GM18873 (cell line): ENCODE results near the gene GBA3.

Experiments
- ATAC-seq: cut with Tn5 transposase; IDR thresholded peaks from one replicate; pipeline ENCODE4 v1.9.1; 2021; ENCODE audit warnings: mild to moderate bottlenecking, moderate library complexity, moderate number of reproducible peaks; ENCODE audit not compliant: unreplicated experiment, low FRiP score

Gene GBA3

DNA sequence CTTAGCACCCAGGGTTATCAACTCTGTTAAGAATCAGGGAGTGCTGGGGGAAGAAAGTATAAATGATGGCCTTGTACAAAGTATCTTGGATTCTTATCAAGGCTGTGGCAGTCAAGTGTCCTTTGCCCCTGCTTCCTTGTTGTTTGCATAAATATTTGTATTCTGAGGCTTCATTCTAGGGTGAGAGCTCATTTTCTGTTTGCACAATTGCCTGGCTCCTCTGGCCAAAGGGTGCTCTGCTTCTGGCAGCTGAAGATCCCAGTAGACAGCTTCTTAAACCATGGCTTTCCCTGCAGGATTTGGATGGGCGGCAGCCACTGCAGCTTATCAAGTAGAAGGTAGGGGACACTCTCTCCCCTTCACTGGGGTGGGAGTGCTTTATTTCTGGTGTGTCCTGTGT lies at the start of gene GBA3:
TSS of gene GBA3 (plus strand) at position 202 of the 400 bp plus-strand sequence.
- no peak for ATAC-seq

DNA sequence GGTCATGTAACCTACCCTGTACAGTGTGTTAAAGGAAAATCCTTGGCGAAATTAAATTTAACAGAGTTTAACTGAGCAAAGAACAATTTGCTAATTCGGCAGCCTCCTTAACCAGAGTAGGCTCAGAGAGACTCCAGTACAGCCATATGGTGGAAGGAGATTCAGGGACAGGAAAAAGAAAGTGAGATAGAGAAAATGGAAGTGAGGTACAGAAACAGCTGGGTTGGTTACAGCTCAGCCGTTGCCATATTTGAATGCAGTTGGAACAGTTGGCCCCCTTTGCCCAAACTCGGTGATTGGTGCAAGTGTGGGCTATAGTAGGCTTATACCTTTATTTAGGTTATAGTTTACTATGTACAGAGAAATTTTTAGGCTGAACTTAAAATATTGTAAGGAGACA lies 48.8 kb upstream of the GBA3 start:
- ATAC-seq: no peak

DNA sequence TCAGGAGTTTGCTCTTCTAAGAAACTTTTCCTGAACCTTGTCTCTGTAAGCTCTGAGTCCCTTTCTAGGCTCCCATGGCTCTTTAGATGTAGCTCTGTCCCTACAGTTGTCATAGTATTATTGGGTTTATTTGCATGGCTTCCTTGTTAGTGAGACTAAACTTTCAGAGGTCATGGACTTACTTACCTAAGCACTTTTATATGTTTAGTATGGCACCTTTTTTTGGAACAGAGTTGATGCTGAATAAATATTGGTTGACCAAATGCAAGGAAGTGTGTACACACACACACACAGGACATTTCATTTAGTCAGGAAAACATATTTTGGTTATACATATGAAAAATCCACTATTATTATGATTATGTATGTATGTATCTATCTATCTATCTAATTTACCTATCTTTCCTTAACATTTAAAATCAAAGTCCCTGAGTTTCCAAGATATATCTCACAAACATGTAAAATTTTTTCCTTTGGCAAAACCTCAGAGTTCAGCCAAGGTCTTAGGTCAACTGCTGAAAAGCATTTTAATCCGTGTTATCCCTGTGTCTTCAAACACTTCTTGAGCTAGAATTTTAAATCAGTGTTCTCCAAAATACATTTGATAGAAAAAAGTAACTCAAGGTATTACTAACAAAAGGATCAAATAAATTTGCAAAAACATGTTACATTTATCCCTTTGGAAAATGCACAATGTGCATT lies 47.1 kb upstream of the GBA3 start:
- ATAC-seq: no peak

DNA sequence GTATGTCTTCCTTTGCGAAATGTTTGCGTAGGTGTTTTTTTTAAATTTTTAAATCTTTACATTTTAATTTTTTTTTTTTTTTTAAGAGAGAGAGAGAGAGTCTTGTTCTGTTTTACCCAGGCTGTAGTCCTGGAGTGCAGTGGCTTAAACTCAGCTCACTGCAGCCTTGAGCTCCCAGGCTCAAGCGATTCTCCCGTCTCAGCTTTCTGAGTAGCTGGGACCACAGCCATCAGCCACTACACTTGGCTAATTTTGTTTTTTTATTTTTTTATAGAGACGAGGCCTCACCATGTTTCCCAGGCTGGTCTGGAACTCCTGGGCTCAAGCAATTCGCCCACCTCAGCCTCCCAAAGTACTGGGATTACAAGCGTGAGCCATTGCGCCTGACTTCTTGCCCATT lies 43.7 kb upstream of the GBA3 start:
- ATAC-seq: no peak

DNA sequence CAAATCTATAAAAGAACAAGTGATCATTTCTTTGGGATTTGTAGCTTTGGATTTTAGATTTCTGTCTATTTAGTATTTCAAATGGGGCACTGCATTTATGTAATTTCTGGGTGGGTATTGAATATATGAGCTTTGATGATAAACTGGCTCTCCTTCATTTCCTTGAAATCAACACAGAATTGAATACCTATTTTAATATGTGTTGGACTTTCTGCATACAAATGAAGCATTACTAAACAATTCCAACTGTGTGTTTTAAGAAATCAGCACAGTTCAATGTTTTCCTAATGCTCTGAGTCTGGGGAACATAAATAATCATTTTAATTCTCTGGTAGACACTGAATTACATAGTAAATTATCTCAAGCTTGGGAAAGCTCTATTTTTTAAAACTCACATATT lies 42.0 kb upstream of the GBA3 start:
- no peak for ATAC-seq

DNA sequence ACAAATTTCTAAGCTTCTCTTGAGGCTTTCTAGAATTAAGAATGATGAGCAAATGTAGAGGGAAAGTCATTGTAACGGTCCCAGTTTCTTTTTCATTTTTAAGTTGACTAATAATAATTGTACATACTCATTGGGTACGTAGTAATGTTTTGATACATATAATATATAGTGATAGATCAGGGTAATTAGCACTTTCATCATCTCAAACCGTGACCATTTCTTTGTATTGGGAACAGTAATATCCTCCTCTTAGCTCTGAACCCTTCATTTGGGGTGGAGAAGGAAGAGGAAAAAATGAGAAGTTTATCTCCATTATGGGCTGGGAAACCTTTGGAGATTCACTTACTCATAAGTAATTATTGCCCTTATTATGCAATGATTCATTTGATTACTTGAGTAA lies 39.0 kb upstream of the GBA3 start:
- no peak for ATAC-seq

DNA sequence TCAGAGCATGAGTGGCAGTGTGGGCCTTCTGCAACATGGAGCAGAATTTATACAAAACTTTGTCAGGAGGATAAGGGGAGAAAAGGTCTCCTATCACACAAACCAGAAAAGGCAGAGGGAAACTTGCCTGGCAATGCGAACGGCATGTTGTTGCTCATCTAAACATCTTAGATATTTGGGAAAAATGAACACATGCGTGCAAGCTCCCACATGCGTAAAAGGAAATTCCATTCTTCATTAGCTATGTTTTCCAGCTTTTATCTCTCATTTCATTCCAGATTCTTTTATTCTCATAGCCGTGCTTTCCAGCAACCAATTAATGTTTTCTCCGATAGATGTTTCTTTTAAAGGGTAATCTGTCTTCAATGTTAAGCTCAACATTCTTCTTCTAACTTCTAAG lies 31.3 kb upstream of the GBA3 start:
- no peak for ATAC-seq

DNA sequence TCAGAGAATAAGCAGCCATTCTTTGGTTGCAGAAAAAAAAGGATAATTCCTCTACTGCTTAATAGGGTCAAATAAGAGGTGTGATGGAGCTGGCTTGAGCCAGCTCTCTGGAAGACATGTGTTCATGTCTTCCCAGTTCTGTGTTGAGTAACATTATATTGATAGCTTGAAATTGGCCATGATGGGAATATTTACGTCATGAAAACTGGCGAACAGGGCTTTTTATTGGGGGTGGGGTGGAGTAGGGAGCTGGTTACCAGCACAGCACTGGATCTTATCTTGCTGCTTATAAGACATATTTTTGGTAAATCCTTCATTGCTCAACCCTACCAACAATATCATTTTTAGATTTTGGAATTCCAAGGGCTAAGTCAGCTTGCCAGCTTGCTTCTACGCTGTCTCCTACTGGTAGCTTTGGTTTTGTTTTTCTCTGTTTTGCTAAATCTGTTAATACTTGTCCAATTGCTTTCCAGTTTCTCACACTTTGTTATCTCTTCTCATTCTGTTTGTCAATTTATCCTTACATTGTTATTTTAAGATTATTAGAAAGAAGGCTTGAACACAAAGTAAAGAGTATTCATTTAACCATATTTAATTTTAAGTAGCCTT lies 25.3 kb upstream of the GBA3 start:
- no peak for ATAC-seq

DNA sequence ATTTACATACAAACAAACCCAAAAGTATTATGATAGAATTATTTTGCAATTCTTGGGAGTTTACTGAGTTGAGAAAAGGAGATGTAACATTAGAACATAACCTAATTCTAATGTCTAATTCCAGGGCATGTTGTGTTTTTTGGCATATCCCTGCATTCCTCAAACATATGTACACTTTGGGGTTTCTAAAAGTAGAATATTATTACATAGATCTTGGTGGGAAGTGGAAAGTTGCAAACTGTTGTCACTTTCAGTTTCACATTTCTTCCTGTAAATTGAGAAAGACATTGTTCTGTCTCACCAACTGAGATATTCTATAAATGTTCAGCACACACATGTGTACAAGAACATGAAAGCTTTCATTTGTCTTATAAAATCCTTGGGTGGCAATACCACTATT lies 24.4 kb upstream of the GBA3 start:
- no peak for ATAC-seq

DNA sequence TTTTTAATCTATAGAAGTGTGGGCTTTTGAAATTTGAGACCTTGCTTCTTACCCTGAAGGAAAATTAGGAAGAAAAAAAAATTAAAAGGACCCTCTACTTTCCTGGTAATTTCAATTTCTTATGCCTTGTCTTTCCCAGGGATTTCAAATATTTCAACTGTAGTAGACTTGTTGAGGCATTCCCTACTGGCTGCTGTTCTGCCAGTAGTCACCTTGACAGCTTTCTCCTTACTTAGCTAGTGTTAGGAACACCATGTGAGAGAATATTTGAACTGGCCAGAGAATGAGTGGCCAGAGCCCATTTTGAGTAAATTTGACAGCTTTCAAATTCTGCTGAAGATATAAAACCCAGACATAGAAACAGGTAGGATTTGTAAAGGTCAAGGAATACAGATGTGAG lies 24.0 kb upstream of the GBA3 start:
- no peak for ATAC-seq

DNA sequence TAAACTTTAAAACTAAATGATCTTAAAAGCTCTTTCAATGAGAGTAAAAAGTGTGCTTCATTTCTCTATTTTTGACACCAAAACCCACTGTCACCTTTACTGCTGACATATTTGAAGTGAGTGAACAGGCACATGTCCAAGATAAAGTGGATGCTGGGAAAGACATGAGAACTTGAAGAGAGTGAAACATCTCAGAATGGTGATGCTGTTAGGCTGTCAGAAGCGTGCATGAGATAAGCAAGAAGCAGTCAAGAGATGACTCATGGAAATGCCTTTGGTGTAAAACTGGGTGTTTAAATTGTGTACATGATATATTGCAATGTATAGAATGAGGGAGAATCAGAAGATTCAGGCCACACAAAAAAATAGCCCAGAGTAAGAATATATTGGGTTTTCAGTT lies 21.8 kb upstream of the GBA3 start:
- ATAC-seq: no peak

DNA sequence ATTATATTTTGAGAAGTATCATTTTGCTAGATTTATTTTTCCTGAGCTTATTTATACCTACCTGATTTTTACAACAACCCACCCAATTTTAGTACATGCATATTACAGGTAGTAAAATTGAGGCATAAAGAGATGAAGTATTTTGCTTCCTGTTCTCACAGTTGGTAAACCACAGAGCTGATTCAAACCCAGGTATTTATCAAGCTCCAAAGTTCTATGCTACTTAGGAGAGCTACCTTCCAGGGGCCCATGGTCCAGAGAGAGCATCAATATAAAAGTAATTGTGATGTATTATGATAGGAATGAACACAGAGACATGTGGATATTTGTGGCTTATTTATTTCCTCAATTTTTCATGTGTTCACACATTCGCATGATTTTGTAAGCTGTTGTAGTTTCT lies 20.2 kb upstream of the GBA3 start:
- no peak for ATAC-seq

DNA sequence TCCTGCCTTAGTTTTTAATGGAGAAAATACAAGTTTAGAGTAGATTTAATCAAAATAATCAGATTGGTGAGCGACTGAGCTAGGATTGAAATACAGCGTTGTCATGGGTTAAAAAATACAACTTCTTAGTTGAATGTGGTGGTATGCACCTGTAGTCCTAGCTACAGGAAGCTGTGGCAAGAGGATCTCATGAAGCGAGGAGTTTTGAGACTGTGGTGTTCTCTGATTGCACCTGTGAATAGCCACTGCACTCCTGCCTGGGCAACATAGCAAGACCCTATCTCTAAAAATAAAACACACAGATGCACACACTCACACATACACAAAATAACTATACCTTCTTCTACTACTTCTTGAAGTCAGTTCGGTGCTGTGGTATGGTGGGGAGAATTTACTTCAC lies 19.8 kb upstream of the GBA3 start:
- no peak for ATAC-seq

DNA sequence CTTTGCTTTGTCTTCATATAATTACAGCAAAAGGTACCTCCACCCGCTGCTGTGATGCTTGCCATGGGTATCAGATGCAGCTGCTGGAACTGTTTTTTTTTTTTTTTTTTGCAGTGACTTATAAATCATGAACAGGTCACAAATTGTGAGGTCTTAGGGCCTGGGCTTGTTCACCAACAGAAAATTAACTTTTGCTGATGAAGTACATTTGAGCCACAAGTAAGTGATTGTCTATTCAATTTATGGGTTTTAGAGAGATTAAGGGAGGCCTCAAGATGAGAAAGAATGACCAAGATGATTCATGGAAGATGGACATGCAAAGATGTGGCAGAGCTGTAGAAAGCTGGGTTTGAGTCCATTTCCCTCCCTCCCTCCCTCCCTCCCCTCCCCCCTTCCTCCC lies 18.0 kb upstream of the GBA3 start:
- no peak for ATAC-seq

DNA sequence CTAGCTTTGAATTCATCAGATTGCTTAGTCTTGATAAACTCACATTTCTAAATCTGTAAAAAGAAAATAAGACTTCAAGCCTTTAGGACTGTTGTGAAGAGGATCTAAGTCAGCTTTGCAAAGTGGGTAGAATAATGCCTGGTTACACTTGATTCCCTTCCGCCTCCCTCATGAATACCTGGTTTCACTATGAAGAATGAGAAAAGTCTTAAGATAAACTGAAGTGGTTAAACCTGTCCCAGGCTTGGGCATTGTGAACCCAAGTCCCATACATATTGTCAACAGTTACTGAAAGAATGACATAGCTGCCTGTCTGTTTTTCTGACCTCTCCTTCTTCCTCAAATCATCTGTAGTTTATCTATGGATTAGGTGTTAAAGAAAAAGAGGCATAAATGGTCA lies 16.7 kb upstream of the GBA3 start:
- no peak for ATAC-seq

DNA sequence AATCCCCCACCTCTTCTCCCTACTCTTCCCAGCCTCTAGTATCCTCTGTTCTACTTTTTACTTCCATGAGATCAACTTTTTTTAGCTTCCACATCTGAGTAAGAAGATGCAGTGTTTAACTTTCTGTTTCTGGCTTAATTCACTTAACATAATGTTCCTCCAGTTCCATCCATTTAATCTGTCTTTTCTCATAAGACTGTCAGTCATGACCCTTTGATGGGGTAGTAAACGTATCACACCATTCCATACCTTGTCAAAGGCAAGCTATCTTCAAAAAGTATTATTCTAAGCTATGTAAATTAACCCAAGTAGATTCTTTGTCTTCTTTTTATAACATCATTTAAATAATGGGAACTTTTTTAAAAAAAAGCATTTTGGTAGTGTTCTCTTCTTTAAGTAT lies 15.0 kb upstream of the GBA3 start:
- ATAC-seq: no peak

DNA sequence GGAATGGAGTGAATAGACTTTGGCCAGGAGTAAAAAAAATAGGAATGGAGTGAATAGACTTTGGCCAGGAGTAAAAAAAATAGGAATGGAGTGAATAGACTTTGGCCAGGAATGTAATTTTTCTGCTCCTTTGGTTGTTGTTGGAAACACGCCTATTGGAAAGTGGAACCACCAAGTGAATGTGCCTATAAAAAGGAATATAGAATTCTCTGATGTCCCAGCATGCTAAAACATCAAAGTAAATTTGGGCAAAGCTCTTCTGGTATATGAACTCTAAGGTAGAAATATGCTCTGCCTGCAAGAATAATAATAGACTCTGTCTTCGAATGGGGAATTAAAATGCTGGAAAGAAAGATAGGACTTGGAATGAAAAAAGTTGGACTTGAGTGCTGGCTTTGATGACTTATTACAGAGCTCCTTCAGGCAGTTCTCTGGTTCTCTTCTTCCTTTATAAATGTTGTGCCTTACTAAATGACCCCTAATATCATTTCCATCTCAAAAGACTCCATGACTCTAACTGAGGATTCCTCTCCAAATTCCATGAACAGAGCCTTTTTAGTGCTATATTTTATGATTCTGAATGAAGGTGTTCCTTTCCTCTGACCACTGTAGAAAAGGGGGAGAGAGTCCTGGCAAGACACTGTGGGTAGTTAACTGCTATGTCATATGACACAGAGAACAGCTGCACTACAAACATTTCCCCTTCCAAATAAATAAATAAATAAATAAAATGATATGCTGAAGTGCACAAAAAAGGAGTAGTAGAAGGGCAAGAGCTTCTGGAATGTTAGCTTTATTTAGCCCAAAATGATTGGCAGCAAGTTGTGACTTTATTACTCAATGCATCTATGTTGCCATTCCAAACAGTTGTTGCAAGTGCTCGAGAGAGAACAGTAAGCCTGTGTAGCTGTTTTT lies 13.5 kb upstream of the GBA3 start:
- ATAC-seq: no peak

DNA sequence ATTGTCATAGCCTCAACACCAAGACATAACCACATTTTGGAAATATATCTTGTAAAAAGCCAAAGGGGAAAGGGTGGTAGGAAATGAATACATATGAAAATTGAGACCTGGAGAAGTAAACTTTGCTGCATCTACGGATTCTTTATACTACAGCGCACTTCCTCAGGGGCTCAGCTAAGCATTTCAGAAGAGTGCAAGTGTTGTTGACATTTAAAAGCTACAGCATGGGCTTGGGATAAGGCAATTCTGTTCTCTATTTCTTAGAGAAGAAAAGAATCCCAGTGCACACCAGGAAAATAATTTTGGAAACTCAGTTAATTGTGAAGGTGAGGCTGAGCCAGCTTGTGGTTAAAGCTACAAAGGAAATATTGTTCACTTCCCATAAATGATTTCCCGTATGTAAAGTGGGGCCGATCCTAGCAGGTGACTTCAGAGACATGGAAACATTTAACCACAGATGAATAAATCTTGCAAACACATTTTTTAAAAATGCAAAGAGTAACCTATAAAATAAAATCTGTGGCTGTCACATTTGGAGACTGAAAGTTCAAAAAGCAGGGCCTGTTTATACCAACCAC lies 12.6 kb upstream of the GBA3 start:
- ATAC-seq: no peak

DNA sequence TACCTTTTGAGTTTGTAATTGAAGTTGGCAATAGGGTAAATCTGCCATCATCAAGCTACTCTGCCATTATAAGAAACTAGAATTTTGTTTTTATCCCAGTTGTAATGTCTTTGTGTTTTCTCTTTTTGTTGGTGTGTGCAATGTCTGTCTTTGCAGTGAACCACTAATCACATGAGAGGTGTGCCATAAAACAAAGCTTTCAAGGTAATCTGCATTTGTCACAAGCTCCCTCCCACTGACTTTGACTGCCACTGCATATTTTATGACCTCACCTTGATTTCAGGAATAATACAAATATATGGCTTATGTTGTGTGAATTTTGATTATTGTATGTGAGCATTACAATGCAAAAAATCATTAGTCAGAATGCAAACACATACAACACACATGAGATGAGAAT lies 9.0 kb upstream of the GBA3 start:
- ATAC-seq: no peak

DNA sequence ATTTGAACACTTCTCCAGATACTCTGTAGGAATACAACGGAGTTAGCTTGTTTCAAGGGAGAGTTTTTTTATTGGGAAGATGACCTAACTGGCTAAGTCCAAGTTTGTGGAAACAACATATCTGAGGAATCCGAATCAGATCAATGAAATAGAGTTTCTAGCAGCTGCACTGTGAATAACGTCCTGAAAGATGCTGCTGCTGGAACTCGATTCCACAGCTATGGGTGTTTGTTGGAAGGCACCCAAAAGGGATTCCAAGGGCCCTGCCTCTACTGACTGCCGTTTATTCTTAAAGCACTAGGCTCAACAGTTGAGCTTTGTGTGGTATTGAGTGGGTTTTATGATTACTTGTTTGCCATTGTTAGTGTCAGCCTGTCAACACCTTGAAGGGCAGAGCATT lies 6.6 kb upstream of the GBA3 start:
- ATAC-seq: no peak

DNA sequence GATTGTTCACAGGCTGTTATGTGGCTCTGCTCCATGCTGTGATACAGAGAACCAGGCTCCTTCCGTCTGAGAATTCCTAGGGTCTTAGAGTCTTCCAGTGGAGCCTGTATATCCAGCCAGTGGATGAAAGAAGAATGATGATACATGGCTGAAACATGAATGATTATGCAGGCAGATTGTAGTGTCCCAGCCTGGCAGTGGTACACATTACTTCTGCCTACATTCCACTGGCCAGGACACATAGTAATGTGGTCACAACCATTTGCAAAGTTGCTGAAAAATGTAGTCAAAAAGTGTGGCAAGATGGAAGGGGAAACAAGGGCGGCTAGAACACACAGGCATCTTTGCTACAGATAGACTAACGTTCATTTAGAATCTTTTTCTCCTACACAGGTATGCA lies 4.5 kb upstream of the GBA3 start:
- ATAC-seq: no peak
